IMR-90 (cell line): ENCODE measurements around the gene PJA2. TPM values are rescaled to one million over a fixed set of nuclear protein-coding genes. Genes with fewer than 3 reads are reported as not detected.

ENCODE experiments used
- ATAC-seq: fragments of 200-7000 bp; cut with Tn5 transposase; 2 replicates; pipeline ENCODE4 v1.9.1; 2020; ENCODE audit warnings: low read depth, mild to moderate bottlenecking, moderate library complexity
- BruUV-seq: library from RNA; stranded (reverse); fragments of 400-500 nt; replicated peaks from 2 replicates; lab custom pipeline; 2021; lab: Mats Ljungman, UMichigan
- CTCF ChIA-PET: fragments of 300-600 bp; formaldehyde crosslinking; extraction: SDS; loops from one replicate; lab custom pipeline; 2021; ENCODE audit warnings: antibody characterized with exemption; lab: Yijun Ruan, JAX
- POLR2A ChIA-PET: fragments of 300-600 bp; sonication (Branson Sonifier 250); formaldehyde crosslinking; loops from one replicate; lab custom pipeline; 2022; ENCODE audit warnings: antibody characterized with exemption; ENCODE audit not compliant: unreplicated experiment; lab: Charles Lee
- DNase-seq: peaks from one replicate; pipeline ENCODE4 v3.0.0; 2013
- H2AFZ ChIP-seq: replicated peaks from 2 replicates; pipeline ENCODE3; 2013; ENCODE audit warnings: low read length, mild to moderate bottlenecking; ENCODE audit not compliant: poor library complexity
- H2AK5ac ChIP-seq: 2 replicates; pipeline ENCODE4 v1.6.1; 2013; ENCODE audit warnings: low read depth, low read length, inconsistent platforms
- H2AK9ac ChIP-seq: replicated peaks from 2 replicates; pipeline ENCODE3; 2013; ENCODE audit warnings: mild to moderate bottlenecking, low read depth, low read length, moderate library complexity; ENCODE audit not compliant: poor library complexity
- H2BK120ac ChIP-seq: 2 replicates; pipeline ENCODE4 v1.6.1; 2013; ENCODE audit warnings: low read depth, low read length, inconsistent platforms
- H2BK15ac ChIP-seq: 3 replicates; pipeline ENCODE4 v1.6.1; 2013; ENCODE audit warnings: low read depth, low read length, inconsistent platforms
- H2BK20ac ChIP-seq: 2 replicates; pipeline ENCODE4 v1.6.1; 2013; ENCODE audit warnings: low read depth, mild to moderate bottlenecking, inconsistent platforms, low read length, moderate library complexity
- H2BK5ac ChIP-seq: 2 replicates; pipeline ENCODE4 v1.6.1; 2013; ENCODE audit warnings: mild to moderate bottlenecking, low read depth, low read length, inconsistent platforms; ENCODE audit not compliant: poor library complexity, severe bottlenecking
- H3K14ac ChIP-seq: replicated peaks from 2 replicates; pipeline ENCODE4 v1.6.1; 2013; ENCODE audit warnings: low read depth, low read length, inconsistent platforms
- H3K18ac ChIP-seq: 2 replicates; pipeline ENCODE4 v1.6.1; 2013; ENCODE audit warnings: low read depth, low read length, control low read depth
- H3K23ac ChIP-seq: 2 replicates; pipeline ENCODE4 v1.6.1; 2013; ENCODE audit warnings: low read depth, low read length, inconsistent platforms
- H3K27ac ChIP-seq: 2 replicates; pipeline ENCODE4 v1.5.1; 2013; ENCODE audit warnings: mild to moderate bottlenecking, control low read depth, low read length; ENCODE audit not compliant: insufficient read depth
- H3K27me3 ChIP-seq: 2 replicates; pipeline ENCODE4 v1.6.1; 2013; ENCODE audit warnings: low read length; ENCODE audit not compliant: control insufficient read depth, insufficient read depth
- H3K36me3 ChIP-seq: 2 replicates; pipeline ENCODE4 v1.6.1; 2013; ENCODE audit warnings: low read length, mixed read lengths; ENCODE audit not compliant: control insufficient read depth, insufficient read depth
- H3K4ac ChIP-seq: 2 replicates; pipeline ENCODE4 v1.6.1; 2013; ENCODE audit warnings: low read depth, low read length, inconsistent platforms
- H3K4me1 ChIP-seq: 2 replicates; pipeline ENCODE4 v1.6.1; 2013; ENCODE audit warnings: low read length, mixed read lengths; ENCODE audit not compliant: control insufficient read depth, insufficient read depth
- H3K4me2 ChIP-seq: 2 replicates; pipeline ENCODE4 v1.6.1; 2013; ENCODE audit warnings: low read depth, mild to moderate bottlenecking, control low read depth, low read length, moderate library complexity
- H3K4me3 ChIP-seq: 2 replicates; pipeline ENCODE4 v1.5.1; 2013; ENCODE audit warnings: low read depth, mild to moderate bottlenecking, control low read depth, low read length, moderate library complexity; ENCODE audit not compliant: insufficient read depth
- H3K56ac ChIP-seq: 2 replicates; pipeline ENCODE4 v1.6.1; 2013; ENCODE audit warnings: low read length, inconsistent platforms; ENCODE audit not compliant: insufficient read depth; ENCODE audit errors: extremely low read depth
- H3K79me1 ChIP-seq, 2 experiments: 2 replicates each; pipeline ENCODE4 v1.6.1; 2013; ENCODE audit warnings: low read length in 2 of 2, inconsistent platforms in 1 of 2, low read depth in 1 of 2
- H3K9ac ChIP-seq: 2 replicates; pipeline ENCODE4 v1.6.1; 2013; ENCODE audit warnings: low read depth, low read length, control low read depth
- H3K9me1 ChIP-seq: 2 replicates; pipeline ENCODE4 v1.6.1; 2013; ENCODE audit warnings: low read length, inconsistent platforms; ENCODE audit not compliant: insufficient read depth
- H3K9me3 ChIP-seq: 2 replicates; pipeline ENCODE4 v1.6.1; 2013; ENCODE audit warnings: low read length; ENCODE audit not compliant: control insufficient read depth, insufficient read depth
- H4K20me1 ChIP-seq: 2 replicates; pipeline ENCODE4 v1.6.1; 2013; ENCODE audit warnings: low read length, inconsistent platforms; ENCODE audit not compliant: insufficient read depth
- H4K5ac ChIP-seq: 2 replicates; pipeline ENCODE4 v1.6.1; 2013; ENCODE audit warnings: mild to moderate bottlenecking, low read depth, low read length, control low read depth
- H4K8ac ChIP-seq, 2 experiments: 2 replicates each; pipeline ENCODE4 v1.6.1; 2013; ENCODE audit warnings: low read depth in 2 of 2, low read length in 2 of 2, control low read depth in 1 of 2, inconsistent platforms in 1 of 2
- H4K91ac ChIP-seq: 2 replicates; pipeline ENCODE4 v1.6.1; 2013; ENCODE audit warnings: low read depth, low read length, inconsistent platforms; ENCODE audit not compliant: insufficient read depth
- CEBPB ChIP-seq: IDR thresholded peaks from 2 replicates; pipeline ENCODE4 v1.6.1; 2012; ENCODE audit warnings: low read depth, low read length, improper control_type of control experiment
- CHD1 ChIP-seq: IDR thresholded peaks from 2 replicates; pipeline ENCODE4 v1.6.1; 2012; ENCODE audit warnings: low read depth, low read length, improper control_type of control experiment
- MXI1 ChIP-seq: IDR thresholded peaks from 2 replicates; pipeline ENCODE4 v1.6.1; 2012; ENCODE audit warnings: low read depth, mild to moderate bottlenecking, low read length, moderate library complexity, borderline replicate concordance
- NFE2L2 ChIP-seq: fragments of 150-350 bp; IDR thresholded peaks from 2 replicates; pipeline ENCODE4 v1.6.1; 2016; ENCODE audit warnings: low read depth, mild to moderate bottlenecking, low read length
- RAD21 ChIP-seq: IDR thresholded peaks from 2 replicates; pipeline ENCODE4 v1.6.1; 2012; ENCODE audit warnings: low read length, improper control_type of control experiment
- RFX5 ChIP-seq: IDR thresholded peaks from 2 replicates; pipeline ENCODE4 v1.8.0; 2012; ENCODE audit warnings: low read depth, mild to moderate bottlenecking, low read length, moderate library complexity
- WGBS, 2 experiments: methylation state at CpG; one replicate each; pipeline versions ENCODE4 v1.1.5 to v1.1.7; 2013; ENCODE audit warnings: missing lambda C conversion rate in 2 of 2; ENCODE audit not compliant: insufficient read length in 1 of 2; ENCODE audit errors: extremely low coverage in 2 of 2; 5-methylcytosine and 5-hydroxymethylcytosine counted together
- dilution Hi-C: fragments of 300-500 bp; cut with HindIII; formaldehyde crosslinking; loops from one replicate; pipeline ENCODE4 v1.14.3; 2018; ENCODE audit warnings: low sequenced_read_pairs; ENCODE audit not compliant: unreplicated experiment
- in situ Hi-C: fragments of 300-500 bp; cut with MboI; formaldehyde crosslinking; loops from 3 replicates; pipeline ENCODE4 v1.14.3; 2019; ENCODE audit warnings: low sequenced_read_pairs, inconsistent platforms, mixed read lengths
- intact Hi-C: fragments of 100-400 bp; cut with micrococcal nuclease; formaldehyde crosslinking; loops from 2 replicates; pipeline ENCODE4 v1.10.0; 2022
- polyA plus RNA-seq, 3 experiments: library from polyadenylated mRNA; depleted of rRNA; stranded (reverse); fragments of >200 nt; gene quantifications; 2 replicates each; pipeline ENCODE4 v1.2.3, GENCODE V29; 2012; ENCODE audit warnings: low replicate concordance in 1 of 3
- total RNA-seq: library from RNA; depleted of rRNA; stranded (reverse); fragments of >200 nt; gene quantifications from 2 replicates; pipeline ENCODE4 v1.2.3, GENCODE V29; 2012
- TF ChIP-seq, protein P1 (sequence below): fragments of 150-350 bp; IDR thresholded peaks from 2 replicates; pipeline ENCODE4 v1.6.1; 2017; ENCODE audit warnings: mild to moderate bottlenecking, antibody characterized with exemption, low read length, low read depth

The PJA2 gene
- total and polyA plus RNA-seq, 2 of the 4 experiments (the other 2 are of a cell fraction), result 42.3 to 70.6 TPM

DNA sequence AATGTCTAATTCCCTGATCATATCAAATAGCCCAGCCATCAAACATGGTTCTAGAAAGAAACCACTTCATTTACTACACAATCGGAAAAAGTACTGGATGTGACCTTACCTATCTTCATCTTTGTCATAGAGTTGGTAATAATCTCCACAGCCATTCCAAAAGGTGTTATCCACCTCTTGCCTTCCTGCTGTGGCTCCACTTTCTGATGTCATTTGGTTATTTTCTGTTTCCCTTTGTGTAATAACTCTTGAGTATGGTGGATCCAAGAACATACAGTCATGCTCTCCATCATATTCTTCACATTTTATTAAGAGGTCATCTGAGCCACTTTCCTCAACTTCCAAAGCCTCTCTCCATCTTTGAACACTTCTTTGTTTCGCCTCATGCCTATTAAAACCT is 31.7 kb downstream of the PJA2 start:
- ChIA-PET POLR2A (no interaction called here), CTCF (no interaction called here)
- H4K20me1 ChIP-seq, result no peaks in the 10 kb centered on the region

More for the DNA sequence above, 31.7 kb downstream of the PJA2 start:
- H4K91ac ChIP-seq, result no peak overlapping the region
- H3K4me1 ChIP-seq, result no peaks in the 10 kb centered on the region
- intact Hi-C loops, result no loop called here
- H2BK20ac ChIP-seq, result no peak overlapping the region
- no peaks in the 10 kb centered on the region for H3K9me3 ChIP-seq
- no peak overlapping the region for H3K23ac ChIP-seq
- no peak overlapping the region for H3K18ac ChIP-seq
- peaks cover 14 to 25% of the 10 kb centered on the region in 2 experiments for H3K79me1 ChIP-seq
- H3K4me2 ChIP-seq, result no peak overlapping the region
- H2BK120ac ChIP-seq, result no peak overlapping the region
- no peak overlapping the region for H4K8ac ChIP-seq
- H3K36me3 ChIP-seq, result peaks cover 32% of the 10 kb centered on the region
- ATAC-seq (no peak), DNase-seq (no peak)
- no peaks in the 10 kb centered on the region for H3K9me1 ChIP-seq
- H3K27me3 ChIP-seq, result no peaks in the 10 kb centered on the region
- TF ChIP-seq, protein P1, sequence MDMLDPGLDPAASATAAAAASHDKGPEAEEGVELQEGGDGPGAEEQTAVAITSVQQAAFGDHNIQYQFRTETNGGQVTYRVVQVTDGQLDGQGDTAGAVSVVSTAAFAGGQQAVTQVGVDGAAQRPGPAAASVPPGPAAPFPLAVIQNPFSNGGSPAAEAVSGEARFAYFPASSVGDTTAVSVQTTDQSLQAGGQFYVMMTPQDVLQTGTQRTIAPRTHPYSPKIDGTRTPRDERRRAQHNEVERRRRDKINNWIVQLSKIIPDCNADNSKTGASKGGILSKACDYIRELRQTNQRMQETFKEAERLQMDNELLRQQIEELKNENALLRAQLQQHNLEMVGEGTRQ, result no peak
- TF ChIP-seq RFX5 (no peak), CEBPB (no peak), MXI1 (no peak), CHD1 (no peak), RAD21 (no peak), NFE2L2 (no peak)
- H3K4me3 ChIP-seq, result no peak overlapping the region
- no peak overlapping the region for H2AK9ac ChIP-seq
- no peak overlapping the region for H2AFZ ChIP-seq
- no peak overlapping the region for H3K4ac ChIP-seq
- 100% methylated on average over 1 of the region's 2 CpGs; no CpG with 5 or more reads in 1 of the 2 experiments for WGBS, 2 experiments
- H2BK5ac ChIP-seq, result no peak overlapping the region
- dilution Hi-C loops, result no loop called here
- no peak overlapping the region for H3K27ac ChIP-seq
- no peak overlapping the region for H4K5ac ChIP-seq
- H3K14ac ChIP-seq, result no peak overlapping the region
- H2BK15ac ChIP-seq, result no peak overlapping the region
- BruUV-seq, result no TSS peak
- H2AK5ac ChIP-seq, result no peak overlapping the region
- in situ Hi-C loops, result no loop called here
- H3K9ac ChIP-seq, result no peak overlapping the region
- H3K56ac ChIP-seq, result no peak overlapping the region
